CD4-positive, alpha-beta T cell (primary cell): ENCODE data around the gene CD40. TPM values are rescaled to one million over a fixed set of nuclear protein-coding genes. Genes with fewer than 3 reads are reported as not detected.

Experiments
- ATAC-seq: fragments of 200-7000 bp; cut with Tn5 transposase; one replicate; pipeline ENCODE4 v1.10.0; 2022; ENCODE audit warnings: mild to moderate bottlenecking; ENCODE audit not compliant: poor library complexity
- CTCF ChIA-PET: fragments of 350-600 bp; sonication (Branson Sonifier 250); formaldehyde crosslinking; loops from one replicate; lab custom pipeline; 2021; ENCODE audit warnings: antibody characterized with exemption, inconsistent platforms; lab: Charles Lee
- POLR2A ChIA-PET: fragments of 350-600 bp; sonication (Branson Sonifier 250); formaldehyde crosslinking; loops from one replicate; lab custom pipeline; 2021; ENCODE audit warnings: antibody characterized with exemption, inconsistent platforms; lab: Charles Lee
- DNase-seq, 14 experiments: peaks; one replicate each; pipeline ENCODE4 v3.0.0-alpha.2; 2013 to 2020; ENCODE audit warnings: mixed read lengths in 2 of 14
- H3K27ac ChIP-seq, 2 donors: one replicate each; pipeline versions ENCODE4 v1.5.1 to v1.7.0; 2013; ENCODE audit warnings: low read length in 2 of 2, low read depth in 1 of 2, mild to moderate bottlenecking in 1 of 2
- H3K27me3 ChIP-seq, 2 experiments: 1 replicate in 1 of 2; 2 replicates in 1 of 2; pipeline versions ENCODE4 v1.6.1 to v1.7.0; 2013; ENCODE audit warnings: low read length in 2 of 2, control low read depth in 1 of 2, mild to moderate bottlenecking in 1 of 2, moderate library complexity in 1 of 2; ENCODE audit not compliant: insufficient read depth in 2 of 2, control insufficient read depth in 1 of 2
- H3K36me3 ChIP-seq: one replicate; pipeline ENCODE4 v1.6.1; 2013; ENCODE audit warnings: low read length, control low read depth; ENCODE audit not compliant: insufficient read depth
- H3K4me1 ChIP-seq: one replicate; pipeline ENCODE4 v1.6.1; 2013; ENCODE audit warnings: low read length, control low read depth; ENCODE audit not compliant: insufficient read depth
- H3K4me3 ChIP-seq: one replicate; pipeline ENCODE4 v1.5.1; 2013; ENCODE audit warnings: mild to moderate bottlenecking, low read length, moderate library complexity
- H3K9me3 ChIP-seq, 2 experiments: 1 replicate in 1 of 2; 2 replicates in 1 of 2; pipeline versions ENCODE4 v1.6.1 to v1.7.0; 2013; ENCODE audit warnings: low read length in 2 of 2, mild to moderate bottlenecking in 2 of 2, control low read depth in 1 of 2, moderate library complexity in 1 of 2; ENCODE audit not compliant: control insufficient read depth in 1 of 2, insufficient read depth in 1 of 2
- H3K27ac Mint-ChIP-seq: one replicate; pipeline ENCODE4 v1.8.0; 2020; ENCODE audit warnings: mixed read lengths
- H3K27me3 Mint-ChIP-seq: one replicate; pipeline ENCODE4 v1.8.0; 2021; ENCODE audit warnings: mixed read lengths
- H3K36me3 Mint-ChIP-seq: one replicate; pipeline ENCODE4 v1.8.0; 2021; ENCODE audit warnings: low read depth, mixed read lengths
- H3K4me1 Mint-ChIP-seq: one replicate; pipeline ENCODE4 v1.8.0; 2021; ENCODE audit warnings: low read depth, mixed read lengths
- H3K4me3 Mint-ChIP-seq: one replicate; pipeline ENCODE4 v1.8.0; 2020; ENCODE audit warnings: mild to moderate bottlenecking, mixed read lengths
- H3K9me3 Mint-ChIP-seq: one replicate; pipeline ENCODE4 v1.8.0; 2020; ENCODE audit warnings: mixed read lengths
- intact Hi-C, 2 experiments: fragments of 100-400 bp; cut with DNase I in 1 of 2; cut with micrococcal nuclease in 1 of 2; formaldehyde crosslinking; loops; one replicate each; pipeline versions ENCODE4 v1.15.1 to v1.9.0; 2023 to 2025; cut with DNase I, micrococcal nuclease
- total RNA-seq, 174 experiments: library from RNA in 2 of 174; stranded (reverse) in 2 of 174; gene quantifications; one replicate each; pipeline ENCODE4 v1.2.3 and lab custom pipeline; 2021 to 2026
- TF ChIP-seq, protein P1 (sequence below): fragments of 200-600 bp; IDR thresholded peaks from one replicate; pipeline ENCODE4 v1.8.0; 2022; ENCODE audit warnings: antibody characterized with exemption, mild to moderate bottlenecking

The CD40 gene
- total RNA-seq, 2 experiments from 2014 or later, result 1.0 to 1.2 TPM

- H3K4me1 Mint-ChIP-seq, result peaks cover 7% of the 10 kb centered on the region
- no peaks in the 10 kb centered on the region for H3K9me3 Mint-ChIP-seq
- intact Hi-C loops, result no loop called here
- no peak overlapping the region for H3K27ac Mint-ChIP-seq
- ChIA-PET POLR2A (no interaction called here), CTCF (no interaction called here)
- no peaks in the 10 kb centered on the region for H3K36me3 Mint-ChIP-seq
- Histone ChIP-seq H3K9me3 (peaks cover 0 to 7% of the 10 kb centered on the region in 2 experiments), H3K27me3 (peaks cover 12 to 16% of the 10 kb centered on the region in 2 experiments), H3K4me1 (peaks cover 5% of the 10 kb centered on the region), H3K27ac (no peak overlapping the region), H3K4me3 (no peak overlapping the region), H3K36me3 (no peaks in the 10 kb centered on the region)
- DNase-seq (no peak), ATAC-seq (no peak)
- TF ChIP-seq, protein P1, sequence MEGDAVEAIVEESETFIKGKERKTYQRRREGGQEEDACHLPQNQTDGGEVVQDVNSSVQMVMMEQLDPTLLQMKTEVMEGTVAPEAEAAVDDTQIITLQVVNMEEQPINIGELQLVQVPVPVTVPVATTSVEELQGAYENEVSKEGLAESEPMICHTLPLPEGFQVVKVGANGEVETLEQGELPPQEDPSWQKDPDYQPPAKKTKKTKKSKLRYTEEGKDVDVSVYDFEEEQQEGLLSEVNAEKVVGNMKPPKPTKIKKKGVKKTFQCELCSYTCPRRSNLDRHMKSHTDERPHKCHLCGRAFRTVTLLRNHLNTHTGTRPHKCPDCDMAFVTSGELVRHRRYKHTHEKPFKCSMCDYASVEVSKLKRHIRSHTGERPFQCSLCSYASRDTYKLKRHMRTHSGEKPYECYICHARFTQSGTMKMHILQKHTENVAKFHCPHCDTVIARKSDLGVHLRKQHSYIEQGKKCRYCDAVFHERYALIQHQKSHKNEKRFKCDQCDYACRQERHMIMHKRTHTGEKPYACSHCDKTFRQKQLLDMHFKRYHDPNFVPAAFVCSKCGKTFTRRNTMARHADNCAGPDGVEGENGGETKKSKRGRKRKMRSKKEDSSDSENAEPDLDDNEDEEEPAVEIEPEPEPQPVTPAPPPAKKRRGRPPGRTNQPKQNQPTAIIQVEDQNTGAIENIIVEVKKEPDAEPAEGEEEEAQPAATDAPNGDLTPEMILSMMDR, result no peak
- no peak overlapping the region for H3K4me3 Mint-ChIP-seq
- H3K27me3 Mint-ChIP-seq, result peaks cover 84% of the 10 kb centered on the region
Observed at GRCh38 chr20:46112430-46113112, 5.5 kb upstream of the CD40 start.

- TF ChIP-seq, protein P1, result no peak
- ChIA-PET POLR2A (no interaction called here), CTCF (no interaction called here)
- Mint-ChIP-seq H3K27me3 (peaks cover 84% of the 10 kb centered on the region), H3K4me3 (no peak overlapping the region), H3K27ac (no peak overlapping the region), H3K36me3 (no peaks in the 10 kb centered on the region), H3K4me1 (peaks cover 12% of the 10 kb centered on the region), H3K9me3 (no peaks in the 10 kb centered on the region)
- no peak overlapping the region for H3K4me3 ChIP-seq
- H3K27me3 ChIP-seq, result peaks cover 12 to 16% of the 10 kb centered on the region in 2 experiments
- H3K9me3 ChIP-seq, result peaks cover 0 to 11% of the 10 kb centered on the region in 2 experiments
- H3K36me3 ChIP-seq, result no peaks in the 10 kb centered on the region
- peaks cover 10% of the 10 kb centered on the region for H3K4me1 ChIP-seq
- no peak for DNase-seq
- ATAC-seq, result no peak
- H3K27ac ChIP-seq, result no peak overlapping the region
- intact Hi-C loops, result no loop called here
Observed at GRCh38 chr20:46113113-46113470, 5.0 kb upstream of the CD40 start.

DNA sequence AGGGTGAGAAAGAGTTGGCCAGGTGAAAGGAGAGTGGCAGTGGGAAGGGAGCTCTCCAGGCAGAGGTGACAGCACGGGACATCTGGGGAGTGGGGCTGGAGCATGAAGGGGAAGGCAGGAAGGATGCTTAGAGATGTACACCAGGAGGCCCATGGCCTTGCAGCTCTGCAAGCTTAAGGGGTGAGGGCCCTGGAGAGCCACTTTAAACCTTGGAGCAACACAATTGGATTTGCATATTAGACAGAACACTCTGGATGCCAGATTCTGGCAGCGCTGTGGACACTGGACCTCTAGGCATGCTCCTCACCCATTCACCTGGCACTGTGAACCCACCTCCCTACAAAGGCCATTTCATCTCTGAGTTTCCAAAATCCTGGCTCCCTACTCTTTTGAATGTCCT lies 3.7 kb upstream of the CD40 start:
- no peak overlapping the region for H3K27ac ChIP-seq
- no peaks in the 10 kb centered on the region for H3K36me3 ChIP-seq
- no peak for ATAC-seq
- Mint-ChIP-seq H3K36me3 (no peaks in the 10 kb centered on the region), H3K4me3 (no peak overlapping the region), H3K9me3 (no peaks in the 10 kb centered on the region), H3K27ac (no peak overlapping the region), H3K27me3 (peaks cover 72% of the 10 kb centered on the region), H3K4me1 (peaks cover 25% of the 10 kb centered on the region)
- intact Hi-C loops, result no loop called here
- ChIA-PET CTCF (no interaction called here), POLR2A (no interaction called here)
- H3K9me3 ChIP-seq, result peaks cover 0 to 5% of the 10 kb centered on the region in 2 experiments
- H3K27me3 ChIP-seq, result peaks cover 5 to 12% of the 10 kb centered on the region in 2 experiments
- no peak for DNase-seq
- H3K4me3 ChIP-seq, result no peak overlapping the region
- H3K4me1 ChIP-seq, result peaks cover 24% of the 10 kb centered on the region
- TF ChIP-seq, protein P1, result no peak
